Body of pancreas (tissue), 4 donors: ENCODE data around the gene LRP8. TPM values are rescaled to one million over a fixed set of nuclear protein-coding genes. Genes with fewer than 3 reads are reported as not detected.

Source experiments
- ATAC-seq: fragments of 150-250 bp; one replicate; pipeline ENCODE4 v1.9.1; 2016
- DNase-seq, 4 donors: peaks; one replicate each; pipeline ENCODE4 v3.0.0-alpha.2; 2019
- H3K27ac ChIP-seq, 4 donors: fragments of 200-600 bp; sonication (generic); 1 replicate in 3 of 4; 2 replicates in 1 of 4; pipeline versions ENCODE4 v1.5.1 to v1.6.1; 2016 to 2019; ENCODE audit warnings: mild to moderate bottlenecking in 1 of 4, mixed read lengths in 1 of 4, moderate library complexity in 1 of 4
- H3K27me3 ChIP-seq, 2 donors: fragments of 200-600 bp; sonication (generic); one replicate each; pipeline ENCODE4 v1.6.0; 2016; ENCODE audit warnings: mild to moderate bottlenecking in 1 of 2
- H3K36me3 ChIP-seq, 2 donors: fragments of 200-600 bp; sonication (generic); replicated peaks in 1 of 2; 2 replicates each; pipeline ENCODE4 v1.5.1; 2016; ENCODE audit warnings: low read depth in 2 of 2; ENCODE audit not compliant: insufficient read depth in 1 of 2
- H3K4me1 ChIP-seq: fragments of 200-600 bp; sonication (generic); one replicate; pipeline ENCODE4 v1.6.0; 2016
- H3K4me3 ChIP-seq, 2 donors: fragments of 200-600 bp; sonication (generic); 1 replicate in 1 of 2; 2 replicates in 1 of 2; pipeline ENCODE4 v1.5.1; 2016 to 2019
- H3K9me3 ChIP-seq, 3 donors: fragments of 200-600 bp; sonication (generic); 1 replicate in 2 of 3; 2 replicates in 1 of 3; pipeline ENCODE4 v1.5.1; 2016
- POLR2A ChIP-seq, 3 donors: fragments of 450-650 bp; IDR thresholded peaks; one replicate each; pipeline ENCODE4 v1.6.1; 2016; ENCODE audit warnings: antibody characterized with exemption in 3 of 3, mild to moderate bottlenecking in 2 of 3
- WGBS, 2 donors: methylation state at CpG; one replicate each; pipeline ENCODE4 v1.1.5; 2017; 5-methylcytosine and 5-hydroxymethylcytosine counted together
- intact Hi-C: fragments of 100-400 bp; cut with DNase I; formaldehyde crosslinking; loops from one replicate; pipeline ENCODE4 v1.15.1; 2023
- total RNA-seq, 2 donors: library from RNA; depleted of rRNA; stranded (reverse); fragments of >200 nt; gene quantifications; one replicate each; pipeline ENCODE4 v1.1.0, GENCODE V29; 2016
- TF ChIP-seq, protein P1 (sequence below), 7 experiments: fragments of 450-650 bp in 4 of 7; fragments of 200-600 bp in 3 of 7; sonication (generic) in 3 of 7; IDR thresholded peaks; one replicate each; pipeline ENCODE4 v1.5.1; 2016 to 2019; ENCODE audit warnings: antibody characterized with exemption in 7 of 7

LRP8 gene
- total RNA-seq, 2 donors from 2014 or later, result 1.3 to 4.2 TPM

DNA sequence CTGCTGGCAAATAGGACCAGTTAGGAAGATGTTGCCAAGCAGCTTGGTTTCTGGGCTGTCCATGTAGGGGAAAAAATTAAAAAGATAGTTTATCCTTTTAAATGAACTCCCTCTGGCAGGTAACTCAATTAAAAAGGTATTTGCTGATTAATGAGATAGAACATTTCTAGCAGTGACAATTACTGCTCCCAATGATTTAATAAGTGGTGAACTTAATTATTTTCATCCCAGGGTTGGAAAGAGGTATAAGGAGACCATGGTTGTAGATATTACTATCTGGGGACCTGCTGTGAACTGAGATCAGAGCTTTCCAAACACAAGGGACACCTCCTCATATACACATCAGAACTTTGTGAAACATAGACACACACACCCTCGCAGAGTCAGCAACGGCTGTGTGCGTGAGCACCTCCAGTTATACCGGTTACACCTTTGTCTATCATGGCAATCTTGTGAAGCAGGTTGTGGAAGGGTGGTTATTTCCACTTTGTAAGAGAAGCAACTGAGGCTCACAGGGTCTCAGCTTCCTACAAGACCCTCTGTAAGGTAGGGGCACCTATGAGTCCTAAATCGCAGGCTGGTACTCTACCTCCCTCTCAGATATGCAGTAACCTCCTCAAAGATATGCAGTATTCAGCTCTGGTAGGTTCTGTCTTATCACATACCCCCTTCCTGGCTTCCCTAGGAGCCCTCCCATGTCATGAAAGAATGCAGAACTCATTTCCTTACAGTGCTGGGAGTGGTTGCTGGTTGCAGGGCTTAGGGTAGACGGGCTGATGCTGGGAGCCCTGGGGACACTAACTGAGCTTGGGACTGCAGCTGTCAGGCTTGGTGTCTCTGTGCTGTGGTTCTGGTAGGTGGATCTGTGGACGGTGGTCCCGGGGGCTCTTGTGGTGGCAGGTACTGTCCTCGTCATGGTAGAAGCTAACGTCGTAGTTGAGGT is 71.1 kb downstream of the LRP8 start:
- peaks cover 18% of the 10 kb centered on the region for H3K4me1 ChIP-seq
- DNase-seq, result no peak
- TF ChIP-seq, protein P1, sequence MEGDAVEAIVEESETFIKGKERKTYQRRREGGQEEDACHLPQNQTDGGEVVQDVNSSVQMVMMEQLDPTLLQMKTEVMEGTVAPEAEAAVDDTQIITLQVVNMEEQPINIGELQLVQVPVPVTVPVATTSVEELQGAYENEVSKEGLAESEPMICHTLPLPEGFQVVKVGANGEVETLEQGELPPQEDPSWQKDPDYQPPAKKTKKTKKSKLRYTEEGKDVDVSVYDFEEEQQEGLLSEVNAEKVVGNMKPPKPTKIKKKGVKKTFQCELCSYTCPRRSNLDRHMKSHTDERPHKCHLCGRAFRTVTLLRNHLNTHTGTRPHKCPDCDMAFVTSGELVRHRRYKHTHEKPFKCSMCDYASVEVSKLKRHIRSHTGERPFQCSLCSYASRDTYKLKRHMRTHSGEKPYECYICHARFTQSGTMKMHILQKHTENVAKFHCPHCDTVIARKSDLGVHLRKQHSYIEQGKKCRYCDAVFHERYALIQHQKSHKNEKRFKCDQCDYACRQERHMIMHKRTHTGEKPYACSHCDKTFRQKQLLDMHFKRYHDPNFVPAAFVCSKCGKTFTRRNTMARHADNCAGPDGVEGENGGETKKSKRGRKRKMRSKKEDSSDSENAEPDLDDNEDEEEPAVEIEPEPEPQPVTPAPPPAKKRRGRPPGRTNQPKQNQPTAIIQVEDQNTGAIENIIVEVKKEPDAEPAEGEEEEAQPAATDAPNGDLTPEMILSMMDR (IDR thresholded peaks at IDR 0.05), result no peak
- TF ChIP-seq POLR2A (IDR thresholded peaks at IDR 0.05), result no peak

DNA sequence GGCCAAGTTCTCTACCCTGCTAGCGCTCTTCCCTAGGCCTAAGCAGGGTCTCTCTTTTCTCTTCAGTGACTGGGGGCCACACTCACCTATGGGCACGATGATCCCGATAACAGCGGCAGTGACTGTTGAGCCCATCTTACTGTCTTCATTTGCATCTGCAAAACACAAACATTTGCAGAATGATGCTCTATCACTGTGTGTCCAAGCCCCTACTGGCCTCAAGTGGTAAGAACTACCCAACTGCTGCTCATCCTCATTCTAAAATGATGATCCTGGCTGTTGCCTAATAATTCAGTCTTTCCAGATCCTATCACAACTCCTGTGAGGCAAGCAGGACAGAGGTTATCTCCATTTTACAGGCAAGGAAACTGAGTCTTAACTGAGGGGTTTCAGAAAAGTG is 72.8 kb downstream of the LRP8 start:
- TF ChIP-seq POLR2A (IDR thresholded peaks at IDR 0.05), result no peak
- TF ChIP-seq, protein P1 (IDR thresholded peaks at IDR 0.05), result no peak
- no peaks in the 10 kb centered on the region for H3K27me3 ChIP-seq

More for the DNA sequence above, 71.1 kb downstream of the LRP8 start:
- no peaks in the 10 kb centered on the region for H3K27me3 ChIP-seq
- ATAC-seq, result no peak
- H3K27ac ChIP-seq, result no peak overlapping the region
- H3K4me3 ChIP-seq, result no peak overlapping the region
- WGBS, 2 donors, result 80 to 88% methylated on average over 11 of the region's 11 CpGs
- no peaks in the 10 kb centered on the region for H3K36me3 ChIP-seq
- intact Hi-C loops, result no loop called here
- H3K9me3 ChIP-seq, result no peaks in the 10 kb centered on the region

DNA sequence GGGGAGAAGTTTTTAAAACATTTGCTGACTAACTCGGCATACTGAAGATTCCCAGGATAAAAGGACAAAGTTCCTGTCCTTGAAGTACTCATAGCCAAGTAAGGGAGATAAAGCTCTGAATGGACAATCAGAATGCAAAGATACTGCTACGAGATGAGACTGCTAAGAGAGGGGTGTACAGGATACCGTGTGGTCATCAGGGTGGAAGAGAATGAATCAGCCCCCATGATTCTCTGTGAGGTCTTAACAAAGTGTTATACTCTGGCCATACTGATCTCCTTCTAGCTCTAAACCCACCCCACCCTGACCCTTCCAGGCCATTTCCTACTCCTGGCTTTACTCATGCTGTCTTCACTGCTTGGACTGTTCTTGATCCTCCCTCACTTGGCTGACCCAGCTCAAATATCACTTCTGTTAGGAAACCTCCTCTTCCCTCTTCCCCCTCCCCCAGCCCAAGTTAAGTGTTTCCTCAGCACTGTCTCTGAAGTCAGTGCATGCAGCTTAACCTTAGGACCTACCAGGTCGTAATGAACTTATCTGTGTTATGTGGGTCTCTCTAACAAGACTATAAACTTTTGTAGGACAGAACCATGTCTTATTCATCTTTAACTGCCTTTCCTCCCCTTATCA is 73.7 kb downstream of the LRP8 start:
- Histone ChIP-seq H3K27me3 (no peaks in the 10 kb centered on the region), H3K9me3 (no peaks in the 10 kb centered on the region), H3K4me3 (no peak overlapping the region), H3K4me1 (peaks cover 25% of the 10 kb centered on the region), H3K36me3 (no peaks in the 10 kb centered on the region), H3K27ac (no peak overlapping the region)
- 64 to 70% methylated on average over 4 of the region's 4 CpGs for WGBS, 2 donors
- no peak for DNase-seq
- TF ChIP-seq, protein P1 (IDR thresholded peaks at IDR 0.05), result no peak
- TF ChIP-seq POLR2A (IDR thresholded peaks at IDR 0.05), result no peak
- no peak for ATAC-seq
- intact Hi-C loops, result no loop called here

More for the DNA sequence above, 72.8 kb downstream of the LRP8 start:
- H3K4me1 ChIP-seq, result peaks cover 18% of the 10 kb centered on the region
- no peak overlapping the region for H3K27ac ChIP-seq
- ATAC-seq (no peak), DNase-seq (no peak)
- no peaks in the 10 kb centered on the region for H3K36me3 ChIP-seq
- H3K4me3 ChIP-seq, result no peak overlapping the region
- 92 to 97% methylated on average over 4 of the region's 4 CpGs for WGBS, 2 donors
- H3K9me3 ChIP-seq, result no peaks in the 10 kb centered on the region
- intact Hi-C loops, result no loop called here

DNA sequence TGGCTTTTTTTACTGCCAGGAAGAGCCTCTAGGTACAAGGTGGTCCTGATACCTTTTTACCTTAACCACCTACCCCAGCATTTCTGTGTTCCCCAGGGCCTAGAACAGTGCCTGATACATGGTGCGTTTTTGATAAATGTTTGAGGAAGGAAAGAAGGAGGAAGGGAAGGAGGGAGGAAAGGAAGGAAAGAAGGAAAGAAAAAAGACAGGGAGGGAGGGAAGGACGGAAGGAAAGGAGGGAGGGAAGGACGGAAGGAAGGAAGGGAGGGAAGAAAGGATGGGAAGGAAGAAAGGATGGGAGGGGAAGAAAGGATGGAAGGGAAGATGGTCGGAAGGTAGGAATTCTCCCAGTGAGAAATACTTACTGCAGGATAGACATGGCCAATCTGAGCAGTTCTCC is 77.5 kb downstream of the LRP8 start:
- Histone ChIP-seq H3K27ac (peak overlapping the region in 3 of 4 donors; percentile 24 to 53 (median 41)), H3K4me1 (peaks cover 13% of the 10 kb centered on the region), H3K27me3 (no peaks in the 10 kb centered on the region), H3K4me3 (no peak overlapping the region), H3K36me3 (no peaks in the 10 kb centered on the region), H3K9me3 (no peaks in the 10 kb centered on the region)
- no peak for TF ChIP-seq POLR2A (IDR thresholded peaks at IDR 0.05)
- TF ChIP-seq, protein P1 (IDR thresholded peaks at IDR 0.05), result no peak
- ATAC-seq (no peak), DNase-seq (no peak)
- 83 to 91% methylated on average over 4 of the region's 4 CpGs for WGBS, 2 donors
- intact Hi-C loops, result no loop called here
